ENCODE measurements around the gene PLXNA1.

- no peak for TF ChIP-seq POLR2A (IDR thresholded peaks at IDR 0.05)
- TF ChIP-seq, protein P1, sequence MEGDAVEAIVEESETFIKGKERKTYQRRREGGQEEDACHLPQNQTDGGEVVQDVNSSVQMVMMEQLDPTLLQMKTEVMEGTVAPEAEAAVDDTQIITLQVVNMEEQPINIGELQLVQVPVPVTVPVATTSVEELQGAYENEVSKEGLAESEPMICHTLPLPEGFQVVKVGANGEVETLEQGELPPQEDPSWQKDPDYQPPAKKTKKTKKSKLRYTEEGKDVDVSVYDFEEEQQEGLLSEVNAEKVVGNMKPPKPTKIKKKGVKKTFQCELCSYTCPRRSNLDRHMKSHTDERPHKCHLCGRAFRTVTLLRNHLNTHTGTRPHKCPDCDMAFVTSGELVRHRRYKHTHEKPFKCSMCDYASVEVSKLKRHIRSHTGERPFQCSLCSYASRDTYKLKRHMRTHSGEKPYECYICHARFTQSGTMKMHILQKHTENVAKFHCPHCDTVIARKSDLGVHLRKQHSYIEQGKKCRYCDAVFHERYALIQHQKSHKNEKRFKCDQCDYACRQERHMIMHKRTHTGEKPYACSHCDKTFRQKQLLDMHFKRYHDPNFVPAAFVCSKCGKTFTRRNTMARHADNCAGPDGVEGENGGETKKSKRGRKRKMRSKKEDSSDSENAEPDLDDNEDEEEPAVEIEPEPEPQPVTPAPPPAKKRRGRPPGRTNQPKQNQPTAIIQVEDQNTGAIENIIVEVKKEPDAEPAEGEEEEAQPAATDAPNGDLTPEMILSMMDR (IDR thresholded peaks at IDR 0.05): no peak
Observed at GRCh38 chr3:126971891-126972351, 11.0 kb upstream of the PLXNA1 start.

Data from ovary (tissue), 3 donors.